H1 (cell line): ENCODE data around the gene TAF9. TPM values are rescaled to one million over a fixed set of nuclear protein-coding genes. Genes with fewer than 3 reads are reported as not detected.

Source experiments
- CBX8 ChIP-seq: fragments of 300-800, 300-1000 bp; sonication (generic); IDR thresholded peaks from 2 replicates; pipeline ENCODE4 v1.7.1; 2016; ENCODE audit warnings: low read depth, low read length, borderline replicate concordance
- CTBP2 ChIP-seq: IDR thresholded peaks from 2 replicates; pipeline ENCODE4 v1.7.0; 2011; ENCODE audit warnings: borderline replicate concordance, mild to moderate bottlenecking, moderate library complexity, mixed read lengths, low read length; ENCODE audit not compliant: insufficient read depth, insufficient read length
- HDAC6 ChIP-seq: IDR thresholded peaks from one replicate; pipeline ENCODE4 v1.7.1; 2012; ENCODE audit warnings: low read depth, mild to moderate bottlenecking, inconsistent platforms, low read length, moderate library complexity
- KDM1A ChIP-seq: fragments of 200-600, 300-600 bp; sonication (generic); IDR thresholded peaks from 2 replicates; pipeline ENCODE4 v1.7.1; 2016; ENCODE audit warnings: mild to moderate bottlenecking, low read length, borderline replicate concordance
- PHF8 ChIP-seq: fragments of 200-600 bp; sonication (generic); conservative IDR thresholded peaks from 2 replicates; pipeline ENCODE4 v1.7.1; 2012; ENCODE audit warnings: low read depth, mild to moderate bottlenecking, inconsistent platforms, low read length, moderate library complexity
- TAF7 ChIP-seq: optimal IDR thresholded peaks from 2 replicates; pipeline ENCODE3; 2011; ENCODE audit warnings: low read depth, mild to moderate bottlenecking, inconsistent platforms, low read length, moderate library complexity, borderline replicate concordance
- polyA plus RNA-seq, 7 experiments: library from polyadenylated mRNA; depleted of rRNA in 3 of 7; stranded (reverse) in 5 of 7; unstranded in 2 of 7; fragments of >200 nt in 5 of 7; fragments of 200-250 nt in 2 of 7; gene quantifications; 1 replicate in 5 of 7; 2 replicates in 1 of 7; 4 replicates in 1 of 7; pipeline versions ENCODE4 v1.2.1 to v1.2.3, GENCODE V29; 2011 to 2013; ENCODE audit warnings: missing spikeins in 2 of 7, mixed read lengths in 2 of 7
- total RNA-seq: library from RNA; stranded (reverse); fragmentation: NEBNext Ultra II Directional; extraction: Animal tissue kit (Norgen Biotek cat#: 25700); gene quantifications from 2 replicates; pipeline ENCODE4 v1.2.1, GENCODE V29; 2021
- TF ChIP-seq, protein P1 (sequence below): fragments of 300-600 bp; sonication (generic); IDR thresholded peaks from 2 replicates; pipeline ENCODE4 v1.7.1; 2012; ENCODE audit warnings: low read length, moderate library complexity, mild to moderate bottlenecking, inconsistent platforms; ENCODE audit not compliant: insufficient replicate concordance
- TF ChIP-seq, protein P2 (sequence below), 3 experiments: IDR thresholded peaks; 1 replicate in 2 of 3; 2 replicates in 1 of 3; pipeline versions ENCODE4 v1.5.1 to v1.6.1; 2011; ENCODE audit warnings: low read length in 3 of 3, mild to moderate bottlenecking in 3 of 3, inconsistent platforms in 2 of 3, low read depth in 1 of 3, moderate library complexity in 1 of 3; ENCODE audit not compliant: insufficient read depth in 1 of 3; ENCODE audit errors: control extremely low read depth in 1 of 3

TAF9 gene
- total and polyA plus RNA-seq, 2 of the 8 experiments (the other 6 are each of a cell fraction or from before 2014, with no cell fraction given): 85.1 to 135 TPM

DNA sequence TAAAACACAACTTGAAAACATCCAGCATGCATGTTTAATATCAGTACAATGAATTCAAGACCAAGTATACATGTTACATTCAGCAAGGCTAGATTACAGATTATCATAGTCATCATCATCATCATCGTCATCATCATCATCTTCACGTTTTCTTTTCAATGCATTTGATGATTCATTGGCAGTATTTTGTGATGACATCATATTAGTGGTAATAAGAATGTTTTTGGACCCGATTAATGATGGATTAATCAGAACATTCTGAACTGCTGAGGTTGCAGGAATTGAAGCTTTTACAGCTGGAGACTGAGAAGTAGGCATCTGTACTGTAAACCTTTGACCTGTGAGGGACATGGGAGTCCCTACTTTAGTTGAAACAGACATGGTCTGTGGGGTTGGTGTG is 4.5 kb downstream of the TAF9 start (continued):
- TF ChIP-seq, protein P1, sequence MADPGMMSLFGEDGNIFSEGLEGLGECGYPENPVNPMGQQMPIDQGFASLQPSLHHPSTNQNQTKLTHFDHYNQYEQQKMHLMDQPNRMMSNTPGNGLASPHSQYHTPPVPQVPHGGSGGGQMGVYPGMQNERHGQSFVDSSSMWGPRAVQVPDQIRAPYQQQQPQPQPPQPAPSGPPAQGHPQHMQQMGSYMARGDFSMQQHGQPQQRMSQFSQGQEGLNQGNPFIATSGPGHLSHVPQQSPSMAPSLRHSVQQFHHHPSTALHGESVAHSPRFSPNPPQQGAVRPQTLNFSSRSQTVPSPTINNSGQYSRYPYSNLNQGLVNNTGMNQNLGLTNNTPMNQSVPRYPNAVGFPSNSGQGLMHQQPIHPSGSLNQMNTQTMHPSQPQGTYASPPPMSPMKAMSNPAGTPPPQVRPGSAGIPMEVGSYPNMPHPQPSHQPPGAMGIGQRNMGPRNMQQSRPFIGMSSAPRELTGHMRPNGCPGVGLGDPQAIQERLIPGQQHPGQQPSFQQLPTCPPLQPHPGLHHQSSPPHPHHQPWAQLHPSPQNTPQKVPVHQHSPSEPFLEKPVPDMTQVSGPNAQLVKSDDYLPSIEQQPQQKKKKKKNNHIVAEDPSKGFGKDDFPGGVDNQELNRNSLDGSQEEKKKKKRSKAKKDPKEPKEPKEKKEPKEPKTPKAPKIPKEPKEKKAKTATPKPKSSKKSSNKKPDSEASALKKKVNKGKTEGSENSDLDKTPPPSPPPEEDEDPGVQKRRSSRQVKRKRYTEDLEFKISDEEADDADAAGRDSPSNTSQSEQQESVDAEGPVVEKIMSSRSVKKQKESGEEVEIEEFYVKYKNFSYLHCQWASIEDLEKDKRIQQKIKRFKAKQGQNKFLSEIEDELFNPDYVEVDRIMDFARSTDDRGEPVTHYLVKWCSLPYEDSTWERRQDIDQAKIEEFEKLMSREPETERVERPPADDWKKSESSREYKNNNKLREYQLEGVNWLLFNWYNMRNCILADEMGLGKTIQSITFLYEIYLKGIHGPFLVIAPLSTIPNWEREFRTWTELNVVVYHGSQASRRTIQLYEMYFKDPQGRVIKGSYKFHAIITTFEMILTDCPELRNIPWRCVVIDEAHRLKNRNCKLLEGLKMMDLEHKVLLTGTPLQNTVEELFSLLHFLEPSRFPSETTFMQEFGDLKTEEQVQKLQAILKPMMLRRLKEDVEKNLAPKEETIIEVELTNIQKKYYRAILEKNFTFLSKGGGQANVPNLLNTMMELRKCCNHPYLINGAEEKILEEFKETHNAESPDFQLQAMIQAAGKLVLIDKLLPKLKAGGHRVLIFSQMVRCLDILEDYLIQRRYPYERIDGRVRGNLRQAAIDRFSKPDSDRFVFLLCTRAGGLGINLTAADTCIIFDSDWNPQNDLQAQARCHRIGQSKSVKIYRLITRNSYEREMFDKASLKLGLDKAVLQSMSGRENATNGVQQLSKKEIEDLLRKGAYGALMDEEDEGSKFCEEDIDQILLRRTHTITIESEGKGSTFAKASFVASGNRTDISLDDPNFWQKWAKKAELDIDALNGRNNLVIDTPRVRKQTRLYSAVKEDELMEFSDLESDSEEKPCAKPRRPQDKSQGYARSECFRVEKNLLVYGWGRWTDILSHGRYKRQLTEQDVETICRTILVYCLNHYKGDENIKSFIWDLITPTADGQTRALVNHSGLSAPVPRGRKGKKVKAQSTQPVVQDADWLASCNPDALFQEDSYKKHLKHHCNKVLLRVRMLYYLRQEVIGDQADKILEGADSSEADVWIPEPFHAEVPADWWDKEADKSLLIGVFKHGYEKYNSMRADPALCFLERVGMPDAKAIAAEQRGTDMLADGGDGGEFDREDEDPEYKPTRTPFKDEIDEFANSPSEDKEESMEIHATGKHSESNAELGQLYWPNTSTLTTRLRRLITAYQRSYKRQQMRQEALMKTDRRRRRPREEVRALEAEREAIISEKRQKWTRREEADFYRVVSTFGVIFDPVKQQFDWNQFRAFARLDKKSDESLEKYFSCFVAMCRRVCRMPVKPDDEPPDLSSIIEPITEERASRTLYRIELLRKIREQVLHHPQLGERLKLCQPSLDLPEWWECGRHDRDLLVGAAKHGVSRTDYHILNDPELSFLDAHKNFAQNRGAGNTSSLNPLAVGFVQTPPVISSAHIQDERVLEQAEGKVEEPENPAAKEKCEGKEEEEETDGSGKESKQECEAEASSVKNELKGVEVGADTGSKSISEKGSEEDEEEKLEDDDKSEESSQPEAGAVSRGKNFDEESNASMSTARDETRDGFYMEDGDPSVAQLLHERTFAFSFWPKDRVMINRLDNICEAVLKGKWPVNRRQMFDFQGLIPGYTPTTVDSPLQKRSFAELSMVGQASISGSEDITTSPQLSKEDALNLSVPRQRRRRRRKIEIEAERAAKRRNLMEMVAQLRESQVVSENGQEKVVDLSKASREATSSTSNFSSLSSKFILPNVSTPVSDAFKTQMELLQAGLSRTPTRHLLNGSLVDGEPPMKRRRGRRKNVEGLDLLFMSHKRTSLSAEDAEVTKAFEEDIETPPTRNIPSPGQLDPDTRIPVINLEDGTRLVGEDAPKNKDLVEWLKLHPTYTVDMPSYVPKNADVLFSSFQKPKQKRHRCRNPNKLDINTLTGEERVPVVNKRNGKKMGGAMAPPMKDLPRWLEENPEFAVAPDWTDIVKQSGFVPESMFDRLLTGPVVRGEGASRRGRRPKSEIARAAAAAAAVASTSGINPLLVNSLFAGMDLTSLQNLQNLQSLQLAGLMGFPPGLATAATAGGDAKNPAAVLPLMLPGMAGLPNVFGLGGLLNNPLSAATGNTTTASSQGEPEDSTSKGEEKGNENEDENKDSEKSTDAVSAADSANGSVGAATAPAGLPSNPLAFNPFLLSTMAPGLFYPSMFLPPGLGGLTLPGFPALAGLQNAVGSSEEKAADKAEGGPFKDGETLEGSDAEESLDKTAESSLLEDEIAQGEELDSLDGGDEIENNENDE: no peak
- TF ChIP-seq, protein P2, sequence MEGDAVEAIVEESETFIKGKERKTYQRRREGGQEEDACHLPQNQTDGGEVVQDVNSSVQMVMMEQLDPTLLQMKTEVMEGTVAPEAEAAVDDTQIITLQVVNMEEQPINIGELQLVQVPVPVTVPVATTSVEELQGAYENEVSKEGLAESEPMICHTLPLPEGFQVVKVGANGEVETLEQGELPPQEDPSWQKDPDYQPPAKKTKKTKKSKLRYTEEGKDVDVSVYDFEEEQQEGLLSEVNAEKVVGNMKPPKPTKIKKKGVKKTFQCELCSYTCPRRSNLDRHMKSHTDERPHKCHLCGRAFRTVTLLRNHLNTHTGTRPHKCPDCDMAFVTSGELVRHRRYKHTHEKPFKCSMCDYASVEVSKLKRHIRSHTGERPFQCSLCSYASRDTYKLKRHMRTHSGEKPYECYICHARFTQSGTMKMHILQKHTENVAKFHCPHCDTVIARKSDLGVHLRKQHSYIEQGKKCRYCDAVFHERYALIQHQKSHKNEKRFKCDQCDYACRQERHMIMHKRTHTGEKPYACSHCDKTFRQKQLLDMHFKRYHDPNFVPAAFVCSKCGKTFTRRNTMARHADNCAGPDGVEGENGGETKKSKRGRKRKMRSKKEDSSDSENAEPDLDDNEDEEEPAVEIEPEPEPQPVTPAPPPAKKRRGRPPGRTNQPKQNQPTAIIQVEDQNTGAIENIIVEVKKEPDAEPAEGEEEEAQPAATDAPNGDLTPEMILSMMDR (IDR thresholded peaks at IDR 0.05; ENCODE audit: control extremely low read depth in 1 of 3, insufficient read depth in 1 of 3, low read depth in 1 of 3, low read length in 3 of 3): no peak
- TF ChIP-seq TAF7: no peak
- no peak for TF ChIP-seq CTBP2
- TF ChIP-seq PHF8: no peak
- no peak for TF ChIP-seq KDM1A
- no peak for TF ChIP-seq CBX8
- no peak for TF ChIP-seq HDAC6
